Measurements from ENCODE around the gene GPR37L1. TPM values are rescaled to one million over a fixed set of nuclear protein-coding genes. Genes with fewer than 3 reads are reported as not detected.
"Not testable (repeated sequence)": the region's sequence is repeated elsewhere in the genome, so short reads cannot be mapped to it uniquely, and the experiment has no call there.

Gene GPR37L1
- total and polyA plus RNA-seq, 7 donors: under 0.01 to 1.8 (median 0.32) TPM; not detected in 1

DNA sequence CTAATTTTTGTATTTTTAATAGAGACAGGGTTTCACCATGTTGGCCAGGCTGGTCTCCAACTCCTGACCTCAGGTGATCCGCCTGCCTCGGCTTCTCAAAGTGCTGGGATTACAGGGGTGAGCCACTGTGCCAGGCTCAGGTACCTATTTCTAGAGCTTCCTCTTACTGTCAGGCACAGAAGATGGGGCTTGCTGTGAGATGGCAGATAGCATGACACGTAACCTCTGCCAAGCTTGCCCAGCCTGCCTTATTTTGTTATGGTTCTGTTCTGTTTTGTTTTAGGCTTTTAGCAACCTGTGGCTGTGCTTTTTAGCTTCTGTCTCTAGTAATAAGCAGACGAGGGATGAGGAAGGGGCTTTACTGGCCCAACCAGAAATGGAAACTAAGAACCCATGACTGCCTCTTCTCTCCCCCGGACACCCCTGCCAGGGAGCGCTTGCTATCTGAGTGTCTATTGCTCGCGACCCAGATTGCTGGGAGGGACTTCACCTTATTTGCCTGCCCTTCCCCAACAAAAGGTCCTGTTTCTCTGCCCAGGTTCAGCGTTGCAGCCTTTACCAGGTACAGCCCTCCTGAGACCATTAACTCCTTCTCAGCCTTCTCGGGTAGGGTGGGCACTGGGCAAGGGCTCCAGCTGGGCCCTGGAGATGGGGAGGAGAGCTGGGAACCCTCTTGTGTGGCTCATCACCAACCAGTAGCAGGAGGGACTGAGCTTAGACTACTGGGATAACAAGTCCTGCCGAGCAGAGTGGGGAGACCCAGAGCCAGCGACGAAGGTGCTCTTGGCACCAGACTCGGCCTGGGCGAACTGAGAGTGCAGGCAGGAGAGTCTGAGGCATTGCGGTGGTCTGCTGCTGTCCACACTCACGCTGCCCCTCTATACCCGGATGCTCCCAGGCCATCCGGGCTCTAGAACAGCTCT is 57.4 kb downstream of the GPR37L1 start:
- Histone ChIP-seq H3K27ac (no peak overlapping the region), H3K27me3 (peaks cover 0 to 19% (median 0%) of the 10 kb centered on the region in 3 donors), H3K4me1 (peaks cover 0 to 4% (median 0%) of the 10 kb centered on the region in 4 donors), H3K4me3 (no peak overlapping the region), H3K9me3 (no peaks in the 10 kb centered on the region), H3K36me3 (no peaks in the 10 kb centered on the region)
- TF ChIP-seq EP300 (IDR thresholded peaks at IDR 0.05): no peak
- TF ChIP-seq POLR2AphosphoS5 (IDR thresholded peaks at IDR 0.05): no peak
- TF ChIP-seq POLR2A (IDR thresholded peaks at IDR 0.05): no peak
- TF ChIP-seq, protein P1, sequence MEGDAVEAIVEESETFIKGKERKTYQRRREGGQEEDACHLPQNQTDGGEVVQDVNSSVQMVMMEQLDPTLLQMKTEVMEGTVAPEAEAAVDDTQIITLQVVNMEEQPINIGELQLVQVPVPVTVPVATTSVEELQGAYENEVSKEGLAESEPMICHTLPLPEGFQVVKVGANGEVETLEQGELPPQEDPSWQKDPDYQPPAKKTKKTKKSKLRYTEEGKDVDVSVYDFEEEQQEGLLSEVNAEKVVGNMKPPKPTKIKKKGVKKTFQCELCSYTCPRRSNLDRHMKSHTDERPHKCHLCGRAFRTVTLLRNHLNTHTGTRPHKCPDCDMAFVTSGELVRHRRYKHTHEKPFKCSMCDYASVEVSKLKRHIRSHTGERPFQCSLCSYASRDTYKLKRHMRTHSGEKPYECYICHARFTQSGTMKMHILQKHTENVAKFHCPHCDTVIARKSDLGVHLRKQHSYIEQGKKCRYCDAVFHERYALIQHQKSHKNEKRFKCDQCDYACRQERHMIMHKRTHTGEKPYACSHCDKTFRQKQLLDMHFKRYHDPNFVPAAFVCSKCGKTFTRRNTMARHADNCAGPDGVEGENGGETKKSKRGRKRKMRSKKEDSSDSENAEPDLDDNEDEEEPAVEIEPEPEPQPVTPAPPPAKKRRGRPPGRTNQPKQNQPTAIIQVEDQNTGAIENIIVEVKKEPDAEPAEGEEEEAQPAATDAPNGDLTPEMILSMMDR (IDR thresholded peaks at IDR 0.05): no peak
- WGBS, 2 donors: 72 to 80% methylated on average over 19 of the region's 19 CpGs
- intact Hi-C loops (cut with DNase I): no loop called here
- DNase-seq: no peak

DNA sequence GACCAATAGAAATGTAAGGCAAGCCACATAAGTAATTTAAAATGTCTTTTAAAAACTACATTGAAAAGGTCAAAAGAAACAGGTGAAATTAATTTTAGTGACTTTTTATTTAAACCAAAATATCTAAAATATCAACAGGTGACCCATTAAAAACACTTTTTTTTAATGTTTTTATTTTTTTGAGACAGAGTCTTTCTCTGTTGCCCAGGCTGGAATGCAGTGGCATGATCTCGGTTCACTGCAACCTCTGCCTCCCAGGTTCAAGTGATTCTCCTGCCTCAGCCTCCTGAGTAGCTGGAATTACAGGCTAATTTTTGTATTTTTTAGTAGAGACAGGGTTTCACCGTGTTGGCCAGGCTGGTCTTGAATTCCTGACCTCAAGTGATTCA is 58.0 kb downstream of the GPR37L1 start:
- DNase-seq; H3K4me1 ChIP-seq; H3K36me3 ChIP-seq; H3K9me3 ChIP-seq; intact Hi-C loops (cut with DNase I); H3K27ac ChIP-seq; H3K4me3 ChIP-seq: not testable (repeated sequence)
- H3K27me3 ChIP-seq: peaks cover 0 to 22% (median 0%) of the 10 kb centered on the region in 3 donors
- WGBS, 2 donors: 64 to 80% methylated on average over 2 of the region's 2 CpGs

DNA sequence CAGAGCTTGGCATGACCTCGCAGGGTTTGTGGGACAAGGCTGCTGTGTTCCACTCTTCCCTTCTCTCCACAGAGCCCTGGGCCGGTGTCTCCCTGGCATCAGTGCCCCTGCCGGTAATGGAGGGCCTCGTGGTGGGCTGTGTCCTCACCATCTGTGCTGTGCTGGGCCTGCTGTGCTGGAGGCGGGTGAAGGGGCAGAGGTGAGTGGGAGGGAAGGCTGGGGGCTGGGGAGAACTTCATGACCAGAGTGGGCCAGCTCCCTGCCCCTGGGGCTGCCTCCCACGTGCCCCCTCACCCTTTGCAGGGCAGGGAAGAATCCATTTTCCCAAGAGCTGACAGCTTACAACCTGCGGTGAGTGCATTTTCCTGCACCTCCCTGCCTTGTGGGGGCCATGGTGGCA is 58.9 kb downstream of the GPR37L1 start:
- no peak for TF ChIP-seq POLR2AphosphoS5 (IDR thresholded peaks at IDR 0.05)
- TF ChIP-seq, protein P1 (IDR thresholded peaks at IDR 0.05): no peak
- no peak for TF ChIP-seq EP300 (IDR thresholded peaks at IDR 0.05)
- TF ChIP-seq POLR2A (IDR thresholded peaks at IDR 0.05): no peak
- Histone ChIP-seq H3K9me3 (no peaks in the 10 kb centered on the region), H3K36me3 (no peaks in the 10 kb centered on the region), H3K4me1 (peaks cover 0 to 5% (median 0%) of the 10 kb centered on the region in 4 donors), H3K27ac (no peak overlapping the region), H3K4me3 (no peak overlapping the region), H3K27me3 (peaks cover 0 to 22% (median 0%) of the 10 kb centered on the region in 3 donors)
- 85 to 91% methylated on average over 7 of the region's 7 CpGs for WGBS, 2 donors
- intact Hi-C loops (cut with DNase I): no loop called here
- DNase-seq: no peak

DNA sequence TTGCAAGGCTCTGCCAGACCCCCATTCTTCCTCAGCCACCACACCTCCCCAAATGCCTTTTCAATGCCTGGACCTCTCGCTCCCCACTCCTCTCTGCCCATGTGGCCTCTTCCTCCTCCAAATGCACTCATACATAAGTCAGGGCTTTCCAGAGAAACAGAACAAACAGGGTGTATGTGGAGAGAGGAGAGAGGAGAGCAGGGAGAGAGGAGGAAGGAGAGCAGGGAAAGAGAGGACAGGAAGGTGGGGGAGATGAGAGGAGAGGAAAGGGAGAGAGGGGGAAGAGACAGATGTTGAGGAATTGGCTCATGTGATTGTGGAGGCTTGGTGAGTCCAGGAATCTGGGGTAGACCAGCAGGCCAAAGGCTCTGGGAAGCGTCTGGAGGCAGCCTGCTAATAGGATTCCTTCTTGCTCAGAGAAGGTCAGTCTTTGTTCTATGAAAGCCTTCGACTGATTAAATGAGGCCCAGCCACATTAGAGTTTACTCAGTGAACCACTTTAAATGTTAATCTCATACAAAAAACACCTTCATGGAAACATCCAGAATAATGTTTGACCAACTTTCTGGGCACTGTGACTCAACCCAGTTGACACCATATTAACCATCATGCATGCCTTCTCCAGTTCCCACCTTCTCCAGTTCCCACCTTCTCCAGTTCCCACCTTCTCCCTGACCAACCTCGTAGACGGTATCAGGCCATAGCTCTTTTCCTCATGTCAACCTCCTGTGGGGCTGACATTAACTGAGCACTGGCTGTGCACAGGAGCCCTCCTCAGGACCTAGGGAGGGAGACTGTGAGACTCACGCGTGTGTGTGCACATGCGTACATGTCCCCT is 59.5 kb downstream of the GPR37L1 start:
- Histone ChIP-seq H3K36me3 (no peaks in the 10 kb centered on the region), H3K4me1 (peaks cover 0 to 5% (median 0%) of the 10 kb centered on the region in 4 donors), H3K27me3 (peaks cover 0 to 22% (median 0%) of the 10 kb centered on the region in 3 donors), H3K27ac (no peak overlapping the region), H3K9me3 (no peaks in the 10 kb centered on the region), H3K4me3 (no peak overlapping the region)
- TF ChIP-seq POLR2A (IDR thresholded peaks at IDR 0.05) (no peak), EP300 (IDR thresholded peaks at IDR 0.05) (no peak), POLR2AphosphoS5 (IDR thresholded peaks at IDR 0.05) (no peak)
- TF ChIP-seq, protein P1 (IDR thresholded peaks at IDR 0.05): no peak
- WGBS, 2 donors: 87 to 95% methylated on average over 8 of the region's 8 CpGs
- DNase-seq: no peak
- intact Hi-C loops (cut with DNase I): no loop called here

Small RNA genes lying within 50 kb of the gene (small RNA-seq; reads per million reads assigned to genes)
- gene CRIP1P3: 0 reads per million in 3 donors

Other genes starting within 250 kb of the GPR37L1 start
- 10 to 100 TPM; 12.7 to 23.7 (median 19.3) TPM for gene SHISA4, start 234.0 kb upstream of the GPR37L1 start, total RNA-seq
- 1 to 10 TPM; 3.5 to 6.1 (median 3.6) TPM for gene SHISA4, start 234.0 kb upstream of the GPR37L1 start, polyA plus RNA-seq
- 1,000 to 10,000 TPM in 1 of 4 donors, 100 to 1,000 TPM in 3; 633 to 1,011 (median 785) TPM for gene LMOD1, start 176.4 kb upstream of the GPR37L1 start, total RNA-seq
- gene LMOD1, start 176.4 kb upstream of the GPR37L1 start, polyA plus RNA-seq: 10 to 100 TPM in 2 of 3 donors, 1 to 10 TPM in 1; 4.9 to 75.0 (median 15.6) TPM
- 10 to 100 TPM; 23.3 to 56.7 (median 38.4) TPM for gene TIMM17A, start 167.4 kb upstream of the GPR37L1 start, total RNA-seq
- gene TIMM17A, start 167.4 kb upstream of the GPR37L1 start, polyA plus RNA-seq: 10 to 100 TPM; 48.6 to 71.4 (median 57.7) TPM
- 10 to 100 TPM; 23.9 to 38.5 (median 32.0) TPM for gene RNPEP, start 140.3 kb upstream of the GPR37L1 start, total RNA-seq
- gene RNPEP, start 140.3 kb upstream of the GPR37L1 start, polyA plus RNA-seq: 10 to 100 TPM; 59.1 to 86.5 (median 81.7) TPM
- 1 to 10 TPM in 1 of 4 donors, under 1 TPM in 3; 0.16 to 1.8 (median 0.41) TPM for gene ELF3, start 112.3 kb upstream of the GPR37L1 start, total RNA-seq
- 100 to 1,000 TPM; 560 to 665 (median 569) TPM for gene ELF3, start 112.3 kb upstream of the GPR37L1 start, polyA plus RNA-seq
- 10 to 100 TPM; 21.6 to 29.0 (median 25.2) TPM for gene ARL8A, start 21.8 kb downstream of the GPR37L1 start, total RNA-seq
- 10 to 100 TPM; 13.8 to 22.4 (median 15.7) TPM for gene ARL8A, start 21.8 kb downstream of the GPR37L1 start, polyA plus RNA-seq
- gene PTPN7, start 37.7 kb downstream of the GPR37L1 start, total RNA-seq: 1 to 10 TPM in 2 of 4 donors, under 1 TPM in 1, not detected in 1; 0.71 to 6.2 (median 3.0) TPM
- gene PTPN7, start 37.7 kb downstream of the GPR37L1 start, polyA plus RNA-seq: 10 to 100 TPM in 1 of 3 donors, 1 to 10 TPM in 2; 2.3 to 18.2 (median 6.0) TPM
- gene LGR6, start 70.9 kb downstream of the GPR37L1 start, total RNA-seq: under 1 TPM in 2 of 4 donors, not detected in 2; 0.14 to 0.28 TPM
- 1 to 10 TPM in 1 of 3 donors, not detected in 2; 1.0 TPM for gene LGR6, start 70.9 kb downstream of the GPR37L1 start, polyA plus RNA-seq
- gene UBE2T, start 219.0 kb downstream of the GPR37L1 start, total RNA-seq: 1 to 10 TPM; 2.5 to 6.4 (median 4.1) TPM
- 10 to 100 TPM; 12.6 to 37.6 (median 23.1) TPM for gene UBE2T, start 219.0 kb downstream of the GPR37L1 start, polyA plus RNA-seq
- gene PPP1R12B, start 225.8 kb downstream of the GPR37L1 start, total RNA-seq: 100 to 1,000 TPM; 493 to 995 (median 807) TPM
- gene PPP1R12B, start 225.8 kb downstream of the GPR37L1 start, polyA plus RNA-seq: 10 to 100 TPM in 1 of 3 donors, 1 to 10 TPM in 2; 5.3 to 46.2 (median 8.4) TPM